GM20000 (cell line): Measurements from ENCODE around the gene TNFRSF14.

ENCODE experiments used
- DNase-seq: peaks from one replicate; pipeline ENCODE4 v3.0.0; 2012; ENCODE audit warnings: low spot score
- TF ChIP-seq, protein P1 (sequence below): IDR thresholded peaks from 2 replicates; pipeline ENCODE4 v1.5.1; 2012; ENCODE audit warnings: mild to moderate bottlenecking, control low read depth; ENCODE audit errors: extremely low read depth, missing control alignments

The TNFRSF14 gene

GRCh38 chr1:2558861-2559260, 2.7 kb downstream of the TNFRSF14 start:
- TF ChIP-seq, protein P1, sequence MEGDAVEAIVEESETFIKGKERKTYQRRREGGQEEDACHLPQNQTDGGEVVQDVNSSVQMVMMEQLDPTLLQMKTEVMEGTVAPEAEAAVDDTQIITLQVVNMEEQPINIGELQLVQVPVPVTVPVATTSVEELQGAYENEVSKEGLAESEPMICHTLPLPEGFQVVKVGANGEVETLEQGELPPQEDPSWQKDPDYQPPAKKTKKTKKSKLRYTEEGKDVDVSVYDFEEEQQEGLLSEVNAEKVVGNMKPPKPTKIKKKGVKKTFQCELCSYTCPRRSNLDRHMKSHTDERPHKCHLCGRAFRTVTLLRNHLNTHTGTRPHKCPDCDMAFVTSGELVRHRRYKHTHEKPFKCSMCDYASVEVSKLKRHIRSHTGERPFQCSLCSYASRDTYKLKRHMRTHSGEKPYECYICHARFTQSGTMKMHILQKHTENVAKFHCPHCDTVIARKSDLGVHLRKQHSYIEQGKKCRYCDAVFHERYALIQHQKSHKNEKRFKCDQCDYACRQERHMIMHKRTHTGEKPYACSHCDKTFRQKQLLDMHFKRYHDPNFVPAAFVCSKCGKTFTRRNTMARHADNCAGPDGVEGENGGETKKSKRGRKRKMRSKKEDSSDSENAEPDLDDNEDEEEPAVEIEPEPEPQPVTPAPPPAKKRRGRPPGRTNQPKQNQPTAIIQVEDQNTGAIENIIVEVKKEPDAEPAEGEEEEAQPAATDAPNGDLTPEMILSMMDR: no peak

DNA sequence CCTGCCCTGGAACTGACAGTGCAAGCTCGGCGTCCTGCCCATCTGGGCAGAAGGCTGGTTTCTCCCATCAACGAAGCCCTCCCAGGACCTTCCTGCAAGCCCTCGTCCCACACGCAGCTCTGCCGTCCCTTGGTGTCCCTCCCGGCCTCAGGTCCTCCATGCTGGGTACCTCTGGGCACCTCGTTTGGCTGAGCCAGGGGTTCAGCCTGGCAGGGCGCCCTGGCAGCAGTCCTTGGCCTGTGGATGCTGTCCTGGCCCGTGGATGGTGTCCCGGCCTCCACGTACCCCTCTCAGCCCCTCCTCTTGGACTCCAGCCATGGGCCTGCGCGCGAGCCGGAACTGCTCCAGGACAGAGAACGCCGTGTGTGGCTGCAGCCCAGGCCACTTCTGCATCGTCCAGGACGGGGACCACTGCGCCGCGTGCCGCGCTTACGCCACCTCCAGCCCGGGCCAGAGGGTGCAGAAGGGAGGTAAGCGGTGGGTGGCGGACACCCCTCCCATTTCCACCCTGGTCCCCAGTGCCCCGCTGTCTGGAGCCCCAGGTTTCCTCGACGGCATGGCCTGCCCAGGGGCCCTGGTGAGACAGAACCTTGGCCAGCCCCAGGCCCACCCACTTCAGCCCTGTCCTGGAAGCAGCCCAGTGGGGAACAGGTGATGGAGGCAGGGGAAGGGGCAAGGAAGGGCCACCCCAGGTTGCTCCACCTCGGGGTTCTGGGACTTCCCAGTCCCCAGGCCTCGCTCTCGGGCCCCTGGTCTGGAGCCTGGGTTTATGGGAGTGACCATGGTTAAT, 3.5 kb downstream of the TNFRSF14 start:
- DNase-seq: no peak

More at GRCh38 chr1:2558861-2559260, 2.7 kb downstream of the TNFRSF14 start:
- no peak for DNase-seq

GRCh38 chr1:2560299-2561073, 4.3 kb downstream of the TNFRSF14 start:
- TF ChIP-seq, protein P1: no peak
- DNase-seq: no peak

More for the DNA sequence above, 3.5 kb downstream of the TNFRSF14 start:
- TF ChIP-seq, protein P1: no peak

DNA sequence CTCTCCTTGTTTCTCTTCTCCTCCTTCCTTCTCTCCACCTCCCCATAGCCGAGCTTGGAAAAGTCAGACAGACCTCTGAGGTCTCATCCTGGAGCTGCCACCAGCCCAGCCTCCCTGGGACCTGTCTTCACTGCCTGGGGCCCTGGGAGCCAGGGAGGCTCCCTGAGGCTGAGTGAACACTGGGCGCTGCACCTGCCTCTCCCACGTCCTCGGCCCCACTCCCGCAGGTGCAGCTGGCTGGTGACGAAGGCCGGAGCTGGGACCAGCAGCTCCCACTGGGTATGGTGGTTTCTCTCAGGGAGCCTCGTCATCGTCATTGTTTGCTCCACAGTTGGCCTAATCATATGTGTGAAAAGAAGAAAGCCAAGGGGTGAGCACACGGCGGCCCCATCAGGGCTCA, 5.3 kb downstream of the TNFRSF14 start:
- DNase-seq: no peak
- TF ChIP-seq, protein P1: no peak

GRCh38 chr1:2561898-2562895, 6.0 kb downstream of the TNFRSF14 start:
- TF ChIP-seq, protein P1: peak; percentile 50
- DNase-seq: no peak

DNA sequence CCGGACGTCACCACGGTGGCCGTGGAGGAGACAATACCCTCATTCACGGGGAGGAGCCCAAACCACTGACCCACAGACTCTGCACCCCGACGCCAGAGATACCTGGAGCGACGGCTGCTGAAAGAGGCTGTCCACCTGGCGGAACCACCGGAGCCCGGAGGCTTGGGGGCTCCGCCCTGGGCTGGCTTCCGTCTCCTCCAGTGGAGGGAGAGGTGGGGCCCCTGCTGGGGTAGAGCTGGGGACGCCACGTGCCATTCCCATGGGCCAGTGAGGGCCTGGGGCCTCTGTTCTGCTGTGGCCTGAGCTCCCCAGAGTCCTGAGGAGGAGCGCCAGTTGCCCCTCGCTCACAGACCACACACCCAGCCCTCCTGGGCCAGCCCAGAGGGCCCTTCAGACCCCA, 7.0 kb downstream of the TNFRSF14 start:
- no peak for DNase-seq

More for the DNA sequence above, 7.0 kb downstream of the TNFRSF14 start:
- TF ChIP-seq, protein P1: no peak
